ENCODE results near the gene SH3TC1.

- TF ChIP-seq POLR2AphosphoS5 (IDR thresholded peaks at IDR 0.05; ENCODE audit: borderline replicate concordance, low read depth, low read length) (no peak), FOXP2 (optimal IDR thresholded peaks at IDR 0.05; ENCODE audit: control extremely low read depth, extremely low read length, insufficient read depth) (no peak), EZH2 (IDR thresholded peaks at IDR 0.05) (no peak)
These were observed 38.3 kb downstream of the SH3TC1 start for GRCh38 chr4:8237256-8237989.
